Heart left ventricle (tissue), 13 donors: Measurements from ENCODE around the gene PER1.

Experiments used
- CTCF ChIP-seq, 12 donors: fragments of 200-600 bp; sonication (generic) in 4 of 12; IDR thresholded peaks; one replicate each; pipeline versions ENCODE4 v1.5.0 to v1.8.0; 2018 to 2022; ENCODE audit warnings: antibody characterized with exemption in 12 of 12, mild to moderate bottlenecking in 5 of 12
- POLR2A ChIP-seq, 2 donors: fragments of 450-650 bp; IDR thresholded peaks; one replicate each; pipeline ENCODE4 v1.6.1; 2017; ENCODE audit warnings: antibody characterized with exemption in 2 of 2, mild to moderate bottlenecking in 2 of 2, moderate library complexity in 2 of 2
- donor health status: ischemic (EF 13 %, LVEDD 7.1; RV severe dilation, severe dysfunction).
- donor health status: DM: no; HTN: yes; CAD: no.
- donor health status: DM: no; HTN: no; CAD: no.
- donor health status: ischemic (EF 25% LVEDD 6.9; RV normal size, moderate dysfunction).
- donor health status: ischemic (EF 25% LVEDD 5.7; RV mildly dilated, moderate dysfunction).
- donor health status: ischemic (EF 35%, LVEDD 5.7; RV mildly dilated, moderate dysfunction).
- donor health status: nonischemic (EF 11% LVEDD 7.7; RV severe dilation, severe dysfunction).
- donor health status: DM: yes; HTN: yes; CAD: no.
- donor health status: PGD.
- donor health status: ischemic (EF 29% LVEDD 5.4; RV normal size, mild dysfunction).
- donor health status: nonischemic (EF 23%, LVEDD 6.1; RV moderate dilation, normal function).

DNA sequence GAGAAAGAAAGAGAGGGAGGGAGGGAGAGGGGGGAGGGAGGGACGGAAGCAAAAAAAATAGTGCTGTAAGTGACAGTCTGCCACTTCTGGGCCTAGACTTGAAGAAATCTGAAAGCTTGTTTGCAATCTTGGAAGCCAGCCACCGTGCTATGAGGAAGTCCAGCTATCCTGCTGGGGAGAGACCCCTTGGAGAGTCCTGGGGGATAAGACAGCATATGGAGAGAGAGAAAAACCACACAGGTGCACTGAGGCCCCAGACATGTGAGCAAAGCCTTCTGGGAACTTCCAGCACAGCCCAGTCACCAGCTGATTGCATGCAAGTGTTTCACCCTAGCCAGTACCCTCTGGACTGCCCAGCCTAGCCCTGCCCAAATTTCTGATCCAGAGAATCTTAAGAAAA lies 52.1 kb downstream of the PER1 start:
- TF ChIP-seq CTCF (IDR thresholded peaks at IDR 0.05) (no peak), POLR2A (IDR thresholded peaks at IDR 0.05) (no peak)
